Natural killer cell treated with Interleukin-12 subunit alpha and Interleukin-12 subunit beta and Interleukin-15 and Interleukin-18, amount 100 ng/mL, for 72 hours (primary cell): ENCODE data around the gene OR52M1. TPM values are rescaled to one million over a fixed set of nuclear protein-coding genes. Genes with fewer than 3 reads are reported as not detected.

Experiments
- ATAC-seq, 2 donors: fragments of 150-1000 bp; cut with Tn5 transposase in 1 of 2; sonication (Bioruptor Pico), chemical (Tn5 transposase) in 1 of 2; 2 replicates each; pipeline ENCODE4 v1.10.0; 2021
- DNase-seq: peaks from one replicate; pipeline ENCODE4 v3.0.0; 2022; ENCODE audit warnings: low spot score
- H3K27ac Mint-ChIP-seq, 2 donors: 1 replicate in 1 of 2; 2 replicates in 1 of 2; pipeline ENCODE4 v1.8.0; 2022; ENCODE audit warnings: mixed read lengths in 2 of 2, mild to moderate bottlenecking in 1 of 2, moderate library complexity in 1 of 2
- H3K27me3 Mint-ChIP-seq, 2 donors: 1 replicate in 1 of 2; 2 replicates in 1 of 2; pipeline ENCODE4 v1.8.0; 2022; ENCODE audit warnings: mixed read lengths in 2 of 2
- H3K36me3 Mint-ChIP-seq: one replicate; pipeline ENCODE4 v1.8.0; 2022; ENCODE audit warnings: mixed read lengths
- H3K4me1 Mint-ChIP-seq, 2 donors: 1 replicate in 1 of 2; 2 replicates in 1 of 2; pipeline ENCODE4 v1.8.0; 2022; ENCODE audit warnings: low read depth in 2 of 2, mixed read lengths in 2 of 2, mild to moderate bottlenecking in 1 of 2
- H3K4me3 Mint-ChIP-seq: one replicate; pipeline ENCODE4 v1.8.0; 2022; ENCODE audit warnings: mixed read lengths
- H3K9me3 Mint-ChIP-seq: 2 replicates; pipeline ENCODE4 v1.8.0; 2022; ENCODE audit warnings: mixed read lengths
- total RNA-seq, 2 donors: library from RNA; stranded (reverse); gene quantifications; one replicate each; pipeline ENCODE4 v1.2.3, GENCODE V29; 2022

Gene OR52M1
- total RNA-seq, 2 donors from 2014 or later, result not detected

- Mint-ChIP-seq H3K27me3 (peaks cover 22 to 24% of the 10 kb centered on the region in 2 donors), H3K36me3 (no peaks in the 10 kb centered on the region), H3K4me3 (no peak overlapping the region), H3K9me3 (no peaks in the 10 kb centered on the region), H3K4me1 (peaks cover 0 to 2% of the 10 kb centered on the region in 2 donors), H3K27ac (no peak overlapping the region)
- ATAC-seq (no peak), DNase-seq (no peak)
These were observed 44.0 kb downstream of the OR52M1 start for GRCh38 chr11:4589017-4589416.

- Mint-ChIP-seq H3K27me3 (peaks cover 0 to 3% of the 10 kb centered on the region in 2 donors), H3K27ac (no peak within 1 kb of the TSS), H3K4me1 (peaks cover 0 to 7% of the 10 kb centered on the region in 2 donors), H3K36me3 (peaks cover 5% of the 10 kb centered on the region), H3K9me3 (no peaks in the 10 kb centered on the region), H3K4me3 (no peak within 1 kb of the TSS)
- no peak for ATAC-seq
- no peak for DNase-seq
These were observed 48.7 kb downstream of the OR52M1 start, which contains the start of gene OR52I1 for GRCh38 chr11:4593739-4594138. Gene OR52I1 (plus strand): TSS chr11:4594039. CDS start chr11:4594039, 0 bp downstream.

Other genes starting within 250 kb of the OR52M1 start
- gene OR52B4, start 176.8 kb upstream of the OR52M1 start, total RNA-seq, result not detected
- 10 to 100 TPM; 27.3 to 41.3 TPM for gene TRIM21, start 151.5 kb upstream of the OR52M1 start, total RNA-seq
- not detected for gene OR52K2, start 95.9 kb upstream of the OR52M1 start, total RNA-seq
- gene OR52K1, start 62.5 kb upstream of the OR52M1 start, total RNA-seq, result not detected
- not detected for gene OR52I2, start 36.6 kb downstream of the OR52M1 start, total RNA-seq
- not detected for gene OR52I1, start 48.8 kb downstream of the OR52M1 start, total RNA-seq
- gene TRIM68, start 63.0 kb downstream of the OR52M1 start, total RNA-seq, result 10 to 100 TPM; 12.6 to 15.3 TPM
- not detected for gene OR51D1, start 92.3 kb downstream of the OR52M1 start, total RNA-seq
- not detected for gene OR51E1, start 98.8 kb downstream of the OR52M1 start, total RNA-seq
- not detected for gene OR51E2, start 152.7 kb downstream of the OR52M1 start, total RNA-seq
- gene MMP26, start 159.6 kb downstream of the OR52M1 start, total RNA-seq, result not detected
- gene OR51F1, start 224.7 kb downstream of the OR52M1 start, total RNA-seq, result not detected